Stimulated activated CD4-positive, alpha-beta T cell treated with anti-CD3 and anti-CD28 coated beads, Interleukin-12 subunit alpha, Interleukin-12 subunit beta, amount 100 ng/mL, for 4 hours (primary cell): ENCODE measurements around the gene ATP2C2.
"Not testable (repeated sequence)": the region's sequence is repeated elsewhere in the genome, so short reads cannot be mapped to it uniquely, and the experiment has no call there.

Experiments used
- DNase-seq: peaks from one replicate; pipeline ENCODE4 v3.0.0-alpha.2; 2020

Gene ATP2C2

DNA sequence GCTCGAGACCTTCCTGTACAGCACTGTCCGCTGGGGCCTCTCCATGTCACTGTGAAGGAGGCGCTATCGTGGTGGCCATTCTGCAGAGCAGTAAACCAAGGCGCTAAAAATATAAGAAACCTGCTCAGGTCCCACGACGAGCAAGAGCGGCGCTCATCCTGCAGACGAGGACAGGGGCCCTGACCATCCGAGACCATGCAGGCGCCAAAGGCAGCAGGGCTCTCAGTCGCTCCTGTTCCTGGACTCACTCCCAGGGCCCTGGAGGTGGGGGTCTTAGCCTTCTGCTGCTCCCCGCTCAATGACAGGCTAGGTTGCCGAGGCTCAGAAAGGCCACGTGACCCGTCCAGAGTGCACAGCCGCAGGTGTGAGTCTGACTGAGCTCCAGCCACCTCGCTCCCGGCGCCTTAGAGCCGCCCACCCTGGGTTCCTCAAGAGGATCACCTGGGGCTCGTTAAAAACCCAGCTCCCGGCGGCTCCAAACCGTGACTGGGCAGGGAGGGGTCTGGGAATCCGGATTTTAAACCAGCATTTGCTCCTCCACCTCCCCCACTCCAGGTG lies 509 bp upstream of the ATP2C2 start:
- no peak for DNase-seq

DNA sequence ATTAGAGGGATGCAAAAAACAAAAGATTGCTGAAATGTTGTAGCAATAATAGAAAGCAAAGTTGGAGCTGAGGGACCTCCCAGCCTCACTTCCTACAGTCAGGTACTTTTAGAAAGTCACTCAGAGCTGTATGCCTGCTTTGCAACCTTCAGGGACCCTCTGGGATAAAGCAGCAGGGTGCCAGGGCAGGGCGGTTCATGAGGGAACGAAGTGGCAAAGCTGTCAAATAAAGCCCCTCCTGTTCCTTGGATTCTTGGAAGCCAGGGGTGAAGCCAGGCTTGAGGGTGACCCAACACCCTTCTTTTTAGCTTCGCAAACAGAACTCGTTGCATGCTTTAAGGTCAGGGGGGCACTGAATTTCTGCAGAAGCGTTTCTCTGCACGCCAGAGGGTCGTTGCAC lies 767 bp downstream of the ATP2C2 start:
- no peak for DNase-seq

DNA sequence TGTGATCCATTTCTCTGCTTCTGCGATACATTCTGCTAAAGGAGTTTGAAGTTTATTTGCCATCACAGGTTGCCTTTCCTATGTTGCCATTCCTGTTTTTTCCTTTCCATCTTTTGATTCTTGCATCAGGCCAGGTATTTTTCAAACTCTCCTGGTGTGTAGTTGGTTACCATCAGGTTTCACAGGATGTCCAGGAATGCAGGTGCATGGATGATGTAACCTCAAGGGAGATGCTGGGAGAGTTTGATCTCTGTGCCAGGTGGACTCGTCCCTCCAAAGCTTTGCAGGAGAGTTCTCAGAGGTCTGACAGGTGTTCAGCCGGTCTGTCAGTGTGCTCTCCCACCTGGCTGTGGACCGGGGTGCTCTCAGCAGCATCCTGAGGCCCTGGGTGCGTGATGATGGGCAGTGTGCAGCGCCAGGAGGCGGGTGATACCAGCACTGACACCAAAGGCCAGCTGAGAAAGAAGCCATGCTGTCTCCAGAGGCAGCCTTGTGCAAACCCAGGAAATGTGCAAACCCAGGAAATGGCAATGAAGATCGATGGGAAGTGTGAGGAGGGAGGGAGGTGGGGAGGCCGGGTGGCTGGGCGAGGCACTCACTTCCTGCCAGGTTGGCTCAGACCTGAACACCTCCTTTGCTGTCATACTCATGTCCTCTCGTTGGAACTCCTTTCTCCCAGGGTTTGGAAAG lies 1.7 kb downstream of the ATP2C2 start:
- DNase-seq = no peak

DNA sequence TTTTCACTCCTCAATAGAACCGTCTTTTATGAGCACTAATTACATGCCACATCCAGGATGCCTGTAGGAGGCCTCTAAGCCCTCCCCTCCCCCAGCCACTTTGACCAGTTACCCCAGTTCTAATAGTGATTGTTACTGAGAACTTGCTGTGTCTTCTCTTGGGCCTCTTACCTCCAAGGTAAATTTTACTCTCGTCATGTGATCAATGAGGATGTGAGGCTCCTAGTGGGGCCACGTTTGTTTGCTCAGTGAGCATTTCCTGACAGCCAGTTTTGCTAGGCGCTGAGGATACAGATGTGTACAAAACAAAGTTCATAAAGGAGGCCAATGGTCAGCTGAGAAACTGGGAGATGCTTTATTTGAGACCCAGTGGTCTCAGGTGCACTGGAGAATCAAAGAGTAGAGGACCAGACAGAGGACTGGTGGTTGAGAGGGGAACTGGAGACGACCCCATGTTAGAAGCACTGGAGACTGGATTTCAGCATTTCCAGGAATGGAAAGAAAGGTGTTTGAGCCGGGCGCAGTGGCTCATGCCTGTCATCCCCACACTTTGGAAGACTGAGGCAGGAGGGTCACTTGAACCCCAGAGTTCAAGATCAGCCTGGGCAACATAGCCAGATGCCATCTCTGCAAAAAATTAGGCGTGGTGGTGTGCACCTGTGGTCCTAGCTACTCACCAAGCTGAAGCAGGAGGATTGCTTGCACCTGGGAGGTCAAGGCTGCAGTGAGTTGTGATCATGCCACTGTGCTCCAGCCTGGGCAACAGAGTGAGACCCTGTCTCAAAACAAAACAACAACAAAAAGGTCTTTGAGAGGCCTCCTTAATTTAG lies 2.6 kb downstream of the ATP2C2 start:
- no peak for DNase-seq

DNA sequence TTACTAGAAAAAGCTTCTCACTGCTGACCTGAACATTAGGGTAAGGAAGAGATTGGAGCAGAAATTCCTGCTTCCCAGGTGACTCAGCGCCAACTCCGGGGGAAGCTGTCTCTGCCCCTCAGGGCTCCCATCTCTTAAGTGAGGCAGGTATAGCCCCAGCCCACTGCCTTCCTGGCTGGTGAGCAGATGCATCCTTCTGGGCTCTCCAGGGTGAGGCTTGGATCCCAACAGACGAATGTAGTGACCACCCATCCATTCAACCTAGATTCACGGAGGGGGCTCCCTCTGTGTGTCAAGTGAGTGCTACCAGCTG lies 3.2 kb downstream of the ATP2C2 start:
- no peak for DNase-seq

DNA sequence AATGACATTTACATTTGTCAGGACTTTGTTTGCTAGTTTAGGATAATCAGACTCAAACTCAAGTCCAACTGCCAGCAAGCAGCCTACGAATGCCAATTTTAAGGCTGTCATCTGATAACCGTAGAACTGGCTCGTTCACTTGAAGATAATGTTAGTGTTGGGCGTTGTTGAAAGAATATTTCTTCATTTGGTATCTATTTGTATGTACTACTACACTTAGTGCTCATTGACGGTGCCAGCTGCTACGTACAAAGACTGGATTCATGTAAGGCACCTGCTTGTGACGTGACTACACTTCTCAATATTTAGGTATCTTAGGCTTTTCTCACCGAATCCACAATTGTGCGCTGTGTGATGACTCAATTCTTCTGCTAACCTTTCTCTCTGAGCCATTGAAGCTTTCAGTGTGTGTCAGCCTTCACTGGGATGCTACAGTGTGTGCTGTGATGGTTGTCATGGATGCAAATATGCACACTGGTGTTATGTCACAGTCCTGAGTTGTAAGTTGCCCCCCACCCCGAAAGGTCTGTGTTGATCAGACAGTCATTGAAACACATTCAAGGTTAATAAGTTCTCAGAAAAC lies 5.7 kb downstream of the ATP2C2 start:
- DNase-seq = no peak

DNA sequence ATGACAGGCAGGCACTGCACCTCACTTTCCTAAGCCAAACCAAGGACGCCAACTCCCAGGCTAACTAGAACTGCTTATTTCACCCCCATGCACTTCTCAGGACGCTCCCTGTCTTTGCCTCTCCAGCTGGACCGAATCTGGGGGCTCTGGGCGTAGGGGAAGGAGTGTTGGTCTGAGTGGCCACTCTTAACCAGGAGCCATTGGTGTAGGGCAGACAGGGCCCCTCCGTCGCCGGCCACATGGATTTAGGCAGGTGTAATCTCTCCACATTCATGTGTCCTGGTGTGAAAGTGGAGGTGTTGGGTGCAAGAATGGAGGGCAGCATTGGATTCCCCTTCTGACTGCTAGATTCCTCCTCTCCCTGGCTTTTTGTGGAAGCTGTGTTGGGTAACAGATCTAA lies 9.8 kb downstream of the ATP2C2 start:
- DNase-seq = no peak

DNA sequence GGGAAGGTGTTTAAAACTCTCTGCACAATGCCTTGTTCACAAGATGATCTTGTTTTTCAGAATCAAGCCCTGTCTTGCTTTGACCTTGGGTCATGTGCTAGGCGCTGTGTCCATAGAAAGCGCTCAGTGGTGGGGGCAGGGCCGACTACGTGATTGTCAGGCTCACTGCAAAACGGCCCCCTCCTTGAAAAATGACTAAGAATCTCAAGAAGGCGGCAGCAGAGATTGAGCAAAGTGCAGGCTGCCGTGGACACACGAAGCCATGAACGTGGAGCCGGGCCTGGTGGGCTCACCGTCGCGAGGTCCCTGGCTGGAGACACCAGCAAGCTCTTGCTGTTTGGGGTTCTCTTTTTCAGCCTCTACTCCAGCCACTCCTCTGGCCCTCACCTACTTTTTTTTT lies 10.2 kb downstream of the ATP2C2 start:
- DNase-seq = no peak

DNA sequence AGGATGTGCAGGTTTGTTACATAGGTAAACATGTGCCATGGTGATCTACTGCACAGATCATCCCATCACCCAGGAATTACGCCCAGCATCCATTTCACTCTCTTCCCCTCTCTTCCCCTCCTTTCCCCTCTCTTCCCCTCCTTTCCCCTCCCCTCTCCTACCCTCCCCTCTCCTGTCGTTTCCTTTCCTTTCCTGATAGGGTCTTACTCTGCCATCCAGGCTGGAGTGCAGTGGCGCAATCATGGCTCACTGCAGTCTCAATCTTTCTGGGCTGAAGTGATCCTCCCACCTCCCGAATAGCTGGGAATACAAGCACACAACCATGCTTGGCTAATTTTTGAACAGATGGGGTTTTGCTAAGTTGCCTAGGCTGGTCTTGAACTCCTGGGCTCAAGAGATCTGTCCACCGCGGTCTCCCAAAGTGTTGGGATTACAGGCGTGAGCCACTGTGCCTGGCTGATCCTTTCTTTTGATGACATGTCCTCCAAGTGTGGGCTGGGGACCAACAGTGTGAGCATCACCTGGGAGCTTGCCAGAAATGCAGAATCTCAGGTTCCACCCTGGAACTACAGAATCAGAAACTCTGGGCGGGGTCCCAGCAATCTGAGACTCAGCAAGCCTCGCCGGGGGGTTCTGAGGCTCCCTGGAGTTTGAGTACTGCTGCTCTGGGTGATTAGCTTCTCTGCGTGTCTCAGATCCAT lies 10.8 kb downstream of the ATP2C2 start:
- DNase-seq = no peak

DNA sequence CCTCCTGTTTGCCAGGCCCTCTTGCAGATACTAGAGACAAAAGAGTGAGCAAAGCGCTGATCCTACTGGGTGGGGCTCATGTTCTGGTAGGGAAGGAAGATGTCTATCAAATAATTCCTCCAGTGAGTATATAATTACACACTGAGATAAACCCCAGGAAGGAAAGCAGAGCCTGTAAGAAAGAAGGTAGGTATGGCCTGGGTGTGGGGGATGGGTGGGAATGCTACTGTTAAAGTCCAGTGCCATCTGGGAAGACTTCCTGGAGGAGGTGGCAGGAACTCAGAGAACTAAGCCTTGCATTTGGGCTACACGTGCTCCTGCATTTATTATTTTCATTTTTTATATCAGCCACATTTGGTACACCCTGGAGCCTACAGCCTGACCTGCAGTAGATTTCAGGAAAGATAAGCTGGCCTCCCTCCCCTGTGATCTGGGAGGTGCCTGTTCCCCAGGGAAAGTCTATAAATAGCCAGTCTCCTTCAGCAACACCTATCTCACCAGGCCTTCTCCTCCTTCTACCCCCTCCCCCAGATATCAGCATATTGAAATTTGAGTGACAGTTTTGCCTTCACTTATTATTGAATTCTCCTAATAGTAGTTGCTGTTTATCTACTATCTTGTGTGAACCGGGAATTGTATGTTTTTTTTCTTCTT lies 11.5 kb downstream of the ATP2C2 start:
- DNase-seq = no peak

DNA sequence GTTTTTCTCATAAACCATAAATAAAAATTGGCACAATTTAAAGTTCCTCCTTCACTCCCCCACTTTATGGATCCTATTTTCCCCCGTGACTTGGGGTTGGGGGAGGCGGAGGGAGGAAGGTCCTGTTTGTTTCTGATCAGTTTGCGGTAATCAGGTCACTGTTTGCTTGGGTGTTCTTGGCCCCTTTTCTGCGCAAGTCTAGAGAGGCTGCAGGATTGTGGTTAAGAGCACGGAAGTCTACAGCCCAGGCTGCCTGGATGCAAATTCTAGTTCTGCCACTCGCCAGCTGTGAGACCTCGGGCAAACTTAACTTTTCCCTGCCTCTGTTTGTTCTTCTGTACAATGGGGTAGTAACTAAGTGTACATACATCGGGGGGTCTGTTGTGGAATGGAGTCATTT lies 12.1 kb downstream of the ATP2C2 start:
- no peak for DNase-seq

DNA sequence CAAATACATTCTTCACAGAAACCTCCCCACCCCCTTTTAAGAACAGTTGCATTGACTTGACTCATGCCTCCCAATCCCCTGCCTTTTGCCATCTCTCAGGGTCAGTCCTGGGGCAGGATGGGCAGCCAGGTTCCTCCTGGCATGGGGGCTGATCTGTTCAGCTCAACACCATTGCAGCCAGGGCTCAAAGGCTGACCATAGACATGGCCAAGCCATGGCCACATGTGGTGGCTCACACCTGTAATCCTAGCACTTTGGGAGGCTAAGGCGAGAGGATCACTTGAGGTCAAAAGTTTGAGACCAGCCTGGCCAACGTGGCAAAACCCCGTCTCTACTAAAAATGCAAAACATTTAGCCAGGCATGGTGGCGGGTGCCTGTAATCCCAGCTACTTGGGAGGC lies 14.1 kb downstream of the ATP2C2 start:
- no peak for DNase-seq

DNA sequence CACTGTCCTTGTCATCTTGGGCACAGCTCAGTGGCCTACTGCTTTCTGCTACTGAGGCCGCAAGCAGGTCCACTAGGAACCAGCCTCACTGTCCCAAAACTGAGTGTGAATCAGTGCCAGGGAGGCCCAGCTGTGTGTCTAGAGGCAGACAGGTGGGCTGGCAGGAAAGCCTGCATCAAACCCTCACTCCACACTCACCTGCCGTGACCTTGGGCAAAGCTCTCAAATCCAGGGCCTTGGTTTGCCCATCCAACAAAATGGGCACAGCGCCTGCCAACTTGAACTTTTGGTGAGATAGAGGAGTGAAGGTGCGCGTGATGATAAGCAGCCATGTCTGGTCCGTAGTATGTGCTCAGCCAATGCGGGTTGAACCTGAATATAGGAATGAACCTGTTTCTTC lies 14.8 kb downstream of the ATP2C2 start:
- no peak for DNase-seq

DNA sequence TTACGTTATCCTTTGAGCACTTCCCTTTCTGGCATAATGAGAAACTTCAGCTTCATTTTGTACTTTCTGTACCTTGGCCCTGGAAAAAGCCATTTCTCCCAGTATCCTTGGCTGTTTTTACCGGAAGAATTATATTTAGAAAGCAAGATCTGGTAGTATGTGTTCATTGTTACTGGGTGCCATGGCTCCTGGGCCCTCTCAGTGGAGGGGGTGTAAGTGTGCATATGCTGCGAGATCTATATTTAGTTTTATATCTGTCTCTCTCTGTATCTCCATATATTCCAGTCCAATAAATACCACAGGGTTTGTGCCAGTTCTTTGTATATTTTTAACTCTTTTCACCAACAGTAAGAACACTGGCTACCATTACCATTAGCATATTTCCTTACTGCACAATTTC lies 17.7 kb downstream of the ATP2C2 start:
- DNase-seq = no peak

DNA sequence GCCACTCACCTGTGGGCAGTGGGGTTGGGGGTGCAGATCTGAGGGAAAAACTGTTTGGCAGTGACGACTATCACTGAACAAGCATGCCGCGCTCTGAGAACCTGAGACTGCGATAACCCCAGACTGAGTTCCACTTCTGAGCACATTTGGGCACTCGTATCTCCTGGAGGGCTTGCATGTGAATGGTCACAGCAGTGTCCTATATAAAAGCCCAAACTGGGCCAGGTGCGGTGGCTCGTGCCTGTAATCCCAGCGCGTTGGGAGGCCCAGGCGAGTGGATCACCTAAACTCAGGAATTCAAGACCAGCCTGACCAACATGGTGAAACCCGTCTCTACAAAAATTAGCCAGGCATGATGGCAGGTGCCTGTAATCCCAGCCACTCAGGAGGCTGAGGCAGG lies 18.7 kb downstream of the ATP2C2 start:
- DNase-seq = no peak

DNA sequence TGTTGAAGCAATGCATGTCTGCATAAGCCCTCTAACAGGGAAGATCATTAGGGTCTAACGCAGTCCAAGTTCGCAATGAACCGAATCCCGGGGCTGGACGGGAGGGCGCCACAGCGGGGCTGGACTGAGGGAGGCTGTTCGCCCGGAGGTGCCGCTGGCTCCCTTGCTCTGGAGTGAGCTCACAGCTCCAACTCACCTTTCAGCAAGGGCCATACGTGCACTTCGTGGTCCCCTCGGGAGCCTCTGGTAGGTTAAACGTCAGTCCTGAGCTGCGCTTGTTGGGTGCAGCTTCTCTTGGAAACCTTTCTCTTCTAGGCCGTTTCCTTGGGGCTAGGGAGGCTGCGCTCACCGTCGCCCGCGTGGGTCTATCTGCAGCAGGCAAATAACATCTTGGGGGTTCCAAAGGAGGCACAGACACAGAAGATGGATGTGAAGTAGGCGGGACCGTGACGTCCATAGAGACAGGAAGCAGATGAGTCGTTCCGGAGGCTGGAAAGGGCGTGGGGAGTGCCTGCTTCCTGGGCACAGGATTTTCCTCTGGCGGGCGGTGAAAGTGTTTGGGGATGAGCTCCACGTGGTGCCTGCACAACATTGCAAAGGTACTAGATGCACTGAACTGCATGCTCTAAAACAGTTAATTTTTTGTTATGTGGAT lies 21.9 kb downstream of the ATP2C2 start:
- DNase-seq = no peak

DNA sequence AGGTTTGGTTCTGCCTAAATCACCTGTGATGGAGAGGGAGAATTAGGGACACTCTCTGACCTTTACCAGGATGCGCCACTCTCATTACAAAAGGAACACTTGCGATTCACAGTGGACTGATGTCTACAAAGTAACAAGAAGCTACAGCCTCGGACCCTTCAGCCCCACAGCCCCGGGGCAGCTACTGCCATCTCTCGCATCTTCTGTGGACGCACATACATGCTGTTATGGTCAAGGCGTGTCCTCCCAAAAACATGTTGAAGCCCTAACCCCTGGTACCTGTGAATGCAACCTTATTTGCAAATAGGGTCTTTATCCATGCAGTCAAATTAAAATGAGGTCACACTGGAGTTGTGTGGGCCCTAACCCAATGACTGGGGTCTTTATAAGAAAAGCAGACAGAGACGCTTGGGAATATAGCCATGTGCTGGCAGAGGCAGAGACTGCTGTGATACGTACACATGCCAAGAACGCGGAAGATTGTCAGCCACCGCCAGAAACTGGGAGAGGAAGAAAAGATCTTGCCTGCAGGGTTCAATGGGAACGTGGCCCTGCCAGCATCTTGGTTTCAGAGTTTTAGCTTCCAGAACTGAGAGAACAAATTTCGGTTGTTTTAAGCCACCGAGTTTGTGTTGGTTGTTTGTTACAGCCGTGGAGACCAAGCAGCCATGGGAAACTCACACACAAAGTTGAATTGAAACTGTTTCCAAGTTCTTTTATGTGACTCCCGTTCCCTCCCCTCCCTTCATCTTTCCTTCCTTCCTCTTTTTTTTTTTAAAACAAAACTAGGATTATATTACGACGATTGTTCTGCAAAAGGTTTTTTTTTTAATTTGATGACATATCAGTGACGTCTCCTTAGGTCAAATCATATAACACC lies 23.1 kb downstream of the ATP2C2 start:
- DNase-seq = no peak

DNA sequence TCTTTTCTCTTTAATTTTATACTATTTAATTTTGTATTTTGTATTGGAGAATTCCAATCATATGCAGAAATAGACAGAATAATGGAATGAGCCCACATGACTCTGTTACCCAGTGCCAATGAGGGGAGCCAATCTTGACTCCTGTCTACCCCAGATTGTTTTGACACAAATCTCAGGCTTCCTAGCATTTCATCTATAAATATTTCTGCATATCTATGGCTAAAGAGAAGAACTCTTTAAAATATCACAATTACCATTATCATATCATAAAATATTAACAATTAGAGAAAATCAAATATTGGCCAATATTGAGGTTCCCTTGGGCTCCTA lies 23.7 kb downstream of the ATP2C2 start:
- no peak for DNase-seq

DNA sequence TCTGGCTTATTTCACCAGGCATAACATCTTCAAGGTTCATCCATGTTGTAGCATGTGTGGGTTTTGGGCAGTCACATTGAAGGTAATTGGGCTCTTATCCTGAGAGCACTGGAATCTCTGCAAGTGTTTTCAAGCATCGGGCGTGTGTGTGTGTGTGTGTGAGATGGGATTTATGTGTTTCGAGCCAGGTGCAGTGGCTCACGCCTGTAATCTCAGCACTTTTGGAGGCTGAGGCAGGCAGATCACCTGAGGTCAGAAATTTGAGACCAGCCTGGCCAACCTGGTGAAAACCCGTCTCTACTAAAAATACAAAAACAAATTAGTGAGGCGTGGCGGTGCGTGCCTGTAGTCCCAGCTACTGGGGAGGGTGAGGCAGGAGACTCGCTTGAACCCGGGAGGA lies 27.7 kb downstream of the ATP2C2 start:
- not testable (repeated sequence) for DNase-seq

DNA sequence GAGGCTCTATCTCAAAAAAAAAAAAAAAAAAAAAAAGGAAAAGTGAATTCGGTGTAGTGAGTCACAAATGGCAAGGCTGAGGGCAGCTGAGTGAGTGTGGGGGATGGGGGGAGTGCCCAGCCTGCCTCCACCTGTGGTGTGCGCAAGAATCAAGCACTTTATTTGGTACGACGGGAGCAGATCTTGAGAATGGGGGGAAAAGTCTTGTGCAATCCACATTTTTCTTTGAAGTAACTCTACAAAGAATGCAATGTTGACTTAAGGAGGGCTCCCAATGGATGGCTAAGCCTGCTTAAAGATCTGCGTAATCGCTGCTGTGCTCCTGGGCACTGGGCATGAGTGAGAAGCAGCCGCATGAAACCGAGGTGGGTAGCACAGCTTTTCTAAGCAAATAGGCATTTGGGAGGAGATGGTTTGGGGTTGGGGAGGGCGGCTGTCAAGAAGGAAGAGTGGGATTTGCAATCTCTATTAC lies 28.2 kb downstream of the ATP2C2 start:
- no peak for DNase-seq

DNA sequence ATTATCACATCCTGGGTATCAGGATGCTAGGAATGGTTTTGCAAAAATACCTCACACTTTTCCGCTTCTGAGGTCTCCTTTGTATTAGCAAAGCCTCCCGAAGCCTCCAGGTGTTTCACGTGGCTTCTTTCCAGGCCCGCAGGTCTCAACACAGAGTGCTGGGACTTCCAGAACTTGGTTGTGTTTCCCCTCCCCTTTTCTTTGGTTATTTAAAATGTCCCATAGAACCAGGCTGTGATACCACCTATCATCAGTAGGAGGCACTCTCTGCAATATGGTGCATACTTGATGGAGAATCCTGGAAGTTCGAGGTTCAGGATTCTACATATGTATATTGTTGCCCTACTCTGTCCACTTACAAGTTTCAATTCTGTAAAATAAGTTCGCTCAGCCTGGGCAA lies 28.8 kb downstream of the ATP2C2 start:
- no peak for DNase-seq
